Upper lobe of right lung (tissue), 1 donor: Measurements from ENCODE around the gene CHAC1. TPM values are rescaled to one million over a fixed set of nuclear protein-coding genes. Genes with fewer than 3 reads are reported as not detected.

Experiments used
- ATAC-seq: fragments of 200-7000 bp; cut with Tn5 transposase; one replicate; pipeline ENCODE4 v1.9.1; 2020; ENCODE audit warnings: mild to moderate bottlenecking, moderate library complexity
- DNase-seq: peaks from one replicate; pipeline ENCODE4 v3.0.0-alpha.2; 2020
- H3K27ac ChIP-seq: fragments of 200-600 bp; one replicate; pipeline ENCODE4 v1.8.0; 2022
- H3K27me3 ChIP-seq: fragments of 200-600 bp; one replicate; pipeline ENCODE4 v1.8.0; 2022; ENCODE audit warnings: mild to moderate bottlenecking
- H3K36me3 ChIP-seq: fragments of 200-600 bp; one replicate; pipeline ENCODE4 v1.8.0; 2022
- H3K4me1 ChIP-seq: fragments of 200-600 bp; one replicate; pipeline ENCODE4 v1.8.0; 2022
- H3K4me3 ChIP-seq: fragments of 200-600 bp; one replicate; pipeline ENCODE4 v1.8.0; 2022; ENCODE audit warnings: mild to moderate bottlenecking
- H3K9me3 ChIP-seq: fragments of 200-600 bp; one replicate; pipeline ENCODE4 v1.8.0; 2022
- CTCF ChIP-seq: fragments of 200-600 bp; IDR thresholded peaks from one replicate; pipeline ENCODE4 v1.8.0; 2022; ENCODE audit warnings: antibody characterized with exemption
- intact Hi-C: fragments of 100-400 bp; cut with DNase I; formaldehyde crosslinking; loops from one replicate; pipeline ENCODE4 v1.11.0; 2022
- total RNA-seq: library from RNA; stranded (reverse); fragmentation: NEBNext Ultra II Directional; extraction: Animal tissue kit (Norgen Biotek cat#: 25700); gene quantifications from one replicate; pipeline ENCODE4 v1.2.1, GENCODE V29; 2021
- donor health status: DM: no; HTN: yes; CAD: no; lungs with severe emphysema.

Gene CHAC1
- total RNA-seq, 1 donor from 2014 or later, result 4.4 TPM

GRCh38 chr15:40963201-40963600 is 9.9 kb downstream of the CHAC1 start:
- DNase-seq (no peak), ATAC-seq (no peak)
- no peaks in the 10 kb centered on the region for H3K27me3 ChIP-seq
- no peak overlapping the region for H3K4me3 ChIP-seq
- TF ChIP-seq CTCF, result no peak
- no peaks in the 10 kb centered on the region for H3K36me3 ChIP-seq
- intact Hi-C loops, result no loop called here
- peaks cover 11% of the 10 kb centered on the region for H3K4me1 ChIP-seq
- no peaks in the 10 kb centered on the region for H3K9me3 ChIP-seq
- no peak overlapping the region for H3K27ac ChIP-seq

- intact Hi-C loops, result no loop called here
- Histone ChIP-seq H3K27me3 (no peaks in the 10 kb centered on the region), H3K4me3 (no peak overlapping the region), H3K36me3 (no peaks in the 10 kb centered on the region), H3K27ac (no peak overlapping the region), H3K9me3 (no peaks in the 10 kb centered on the region), H3K4me1 (peaks cover 11% of the 10 kb centered on the region)
- DNase-seq (peak; percentile 38), ATAC-seq (no peak)
- no peak for TF ChIP-seq CTCF
These were observed 10.7 kb downstream of the CHAC1 start for GRCh38 chr15:40964006-40964405.

- Histone ChIP-seq H3K4me3 (no peak overlapping the region), H3K27ac (no peak overlapping the region), H3K36me3 (no peaks in the 10 kb centered on the region), H3K27me3 (no peaks in the 10 kb centered on the region), H3K4me1 (peaks cover 11% of the 10 kb centered on the region), H3K9me3 (no peaks in the 10 kb centered on the region)
- no peak for TF ChIP-seq CTCF
- intact Hi-C loops, result no loop called here
- DNase-seq, result no peak
- no peak for ATAC-seq
These were observed 11.4 kb downstream of the CHAC1 start for GRCh38 chr15:40964634-40965033.

- no peaks in the 10 kb centered on the region for H3K27me3 ChIP-seq
- no peaks in the 10 kb centered on the region for H3K9me3 ChIP-seq
- no peaks in the 10 kb centered on the region for H3K36me3 ChIP-seq
- DNase-seq (no peak), ATAC-seq (no peak)
- intact Hi-C loops, result no loop called here
- no peak overlapping the region for H3K27ac ChIP-seq
- no peak for TF ChIP-seq CTCF
- H3K4me3 ChIP-seq, result no peak overlapping the region
- peaks cover 3% of the 10 kb centered on the region for H3K4me1 ChIP-seq
These were observed 15.2 kb downstream of the CHAC1 start for GRCh38 chr15:40968290-40969085.

GRCh38 chr15:40969363-40969762 is 16.1 kb downstream of the CHAC1 start:
- no peaks in the 10 kb centered on the region for H3K9me3 ChIP-seq
- DNase-seq (no peak), ATAC-seq (no peak)
- no peak for TF ChIP-seq CTCF
- intact Hi-C loops, result no loop called here
- H3K27ac ChIP-seq, result no peak overlapping the region
- H3K27me3 ChIP-seq, result no peaks in the 10 kb centered on the region
- no peaks in the 10 kb centered on the region for H3K36me3 ChIP-seq
- peaks cover 3% of the 10 kb centered on the region for H3K4me1 ChIP-seq
- no peak overlapping the region for H3K4me3 ChIP-seq
